GM21367 (cell line): ENCODE measurements around the gene FGD4.

Experiments used
- ATAC-seq: cut with Tn5 transposase; IDR thresholded peaks from one replicate; pipeline ENCODE4 v1.9.1; 2021; ENCODE audit not compliant: unreplicated experiment

Gene FGD4

DNA sequence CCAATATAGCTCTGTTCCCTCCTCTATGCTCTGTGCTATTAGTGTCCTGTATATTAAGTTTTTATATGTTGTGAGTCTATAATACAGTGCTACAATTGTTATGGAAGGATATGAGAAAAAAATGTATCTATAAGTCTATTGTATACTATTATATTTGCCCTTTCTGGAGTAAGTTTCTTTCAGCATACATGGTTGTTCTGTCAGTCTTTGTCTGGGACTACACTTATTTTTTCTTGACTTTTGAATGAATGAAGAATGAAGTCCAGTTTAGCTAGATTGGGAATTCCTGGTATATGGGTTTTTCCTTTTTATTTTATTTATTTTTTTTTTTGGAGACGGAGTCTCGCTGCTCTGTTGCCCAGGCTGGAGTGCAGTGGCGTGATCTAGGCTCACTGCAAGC is 203.7 kb downstream of the FGD4 start:
- ATAC-seq: no peak

DNA sequence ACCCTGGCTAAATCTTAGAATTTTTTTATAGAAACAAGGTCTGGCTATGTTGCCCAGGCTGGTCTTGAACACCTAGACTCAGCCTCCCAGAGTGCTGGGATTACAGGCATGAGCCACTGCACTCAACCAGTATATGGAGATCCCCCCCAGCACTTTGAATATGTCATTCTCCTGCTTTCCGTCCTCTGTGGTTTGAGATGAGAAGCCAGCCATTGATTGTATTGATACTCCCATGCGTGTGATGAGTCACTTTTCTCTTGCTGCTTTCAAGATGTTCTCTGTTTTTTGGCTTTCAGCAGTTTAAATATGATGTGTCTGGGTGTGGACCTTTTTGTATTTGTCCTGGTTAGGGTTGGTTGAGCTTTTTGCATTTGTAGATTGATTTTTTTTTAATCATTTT is 204.5 kb downstream of the FGD4 start:
- peak; percentile 68 for ATAC-seq

DNA sequence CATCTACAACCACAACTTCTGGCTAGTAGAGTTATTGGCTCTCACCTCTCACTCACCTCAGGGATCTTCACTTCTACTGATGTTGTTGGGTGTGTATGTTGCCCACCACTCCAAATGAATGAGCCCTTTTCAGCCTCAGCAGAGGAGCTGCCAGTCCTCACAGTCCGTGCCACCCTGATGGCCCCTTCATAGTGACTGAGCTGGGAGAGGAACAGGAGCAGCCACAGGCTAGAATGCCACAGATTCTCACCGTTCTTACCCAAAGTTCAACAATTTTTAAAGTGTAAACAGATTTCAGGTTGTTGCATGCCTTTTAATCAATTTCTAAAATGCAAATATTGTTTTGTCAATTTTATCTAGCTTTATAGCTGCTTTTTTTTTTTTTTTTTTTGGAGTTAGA is 205.2 kb downstream of the FGD4 start:
- ATAC-seq: no peak

DNA sequence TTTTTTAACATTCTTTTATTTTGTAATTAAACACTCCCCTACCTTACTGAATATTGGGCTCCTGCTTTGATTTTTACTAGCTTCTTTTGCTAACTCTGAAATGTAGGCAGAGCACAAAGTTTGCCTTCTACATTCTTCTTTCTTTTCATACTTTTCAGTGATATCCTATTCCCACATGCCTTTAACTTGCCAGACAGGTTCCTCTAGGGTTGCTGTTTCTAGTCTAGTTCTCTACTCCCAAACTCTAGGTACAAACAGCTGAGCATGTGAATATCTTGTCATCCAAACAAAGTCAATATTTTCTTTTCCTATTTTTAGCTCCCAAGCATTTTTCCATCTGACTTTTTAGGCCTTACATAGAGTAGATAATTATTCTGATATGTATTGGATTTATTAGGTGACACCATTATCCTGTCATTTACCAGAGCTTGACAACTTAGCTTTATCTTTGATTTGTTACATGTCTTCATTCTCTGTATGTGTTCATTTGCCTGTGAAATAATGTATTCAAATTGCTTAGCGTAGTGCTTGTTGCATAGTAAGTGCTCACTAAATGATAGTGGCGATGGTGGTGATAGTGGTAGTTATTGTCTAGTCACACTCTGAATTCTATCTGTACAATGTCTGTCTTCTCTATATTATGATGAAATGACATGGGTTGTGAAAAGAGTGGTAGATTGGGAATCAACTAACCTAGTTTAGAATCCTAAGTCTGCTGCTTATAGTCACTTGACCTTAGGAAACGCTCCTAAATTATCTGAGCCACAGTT is 206.2 kb downstream of the FGD4 start:
- ATAC-seq: no peak

DNA sequence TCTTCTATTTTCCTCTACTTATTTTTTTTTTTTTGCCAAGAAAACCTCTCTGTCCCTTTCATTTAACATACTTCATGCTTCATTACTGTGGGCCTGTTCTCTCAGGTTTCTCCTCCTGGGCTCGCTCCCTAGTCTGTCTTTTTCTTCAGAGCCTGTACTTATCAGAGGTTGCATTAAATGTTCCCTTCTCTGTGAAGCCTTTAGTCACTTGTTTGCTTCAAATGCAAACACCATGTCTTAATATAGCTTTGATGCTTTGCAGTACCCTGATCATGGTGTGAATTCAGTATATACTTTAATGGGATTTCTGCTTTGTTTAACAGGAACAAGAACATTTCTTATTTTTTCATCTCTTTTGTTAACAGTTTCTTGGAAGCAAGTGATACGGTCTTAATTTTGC is 207.1 kb downstream of the FGD4 start:
- ATAC-seq: no peak

DNA sequence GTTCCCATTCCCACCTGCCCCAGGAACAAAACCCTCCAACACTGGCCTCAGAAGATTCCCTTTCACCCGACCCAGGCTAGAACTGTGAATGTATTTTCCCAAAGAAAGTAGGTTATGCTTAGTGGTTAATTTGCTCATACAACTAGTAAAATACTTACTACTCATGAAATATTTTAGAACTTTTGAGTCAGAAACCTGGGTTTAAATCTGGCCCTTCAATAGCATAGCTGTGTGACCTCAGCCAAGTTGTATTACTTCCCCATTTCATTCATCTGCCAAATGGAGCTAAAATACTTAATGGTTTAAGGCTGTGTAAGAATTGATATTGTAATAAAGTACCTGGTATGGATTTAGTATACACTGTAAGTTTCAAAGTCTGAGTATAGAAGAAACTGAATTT is 210.6 kb downstream of the FGD4 start:
- no peak for ATAC-seq

DNA sequence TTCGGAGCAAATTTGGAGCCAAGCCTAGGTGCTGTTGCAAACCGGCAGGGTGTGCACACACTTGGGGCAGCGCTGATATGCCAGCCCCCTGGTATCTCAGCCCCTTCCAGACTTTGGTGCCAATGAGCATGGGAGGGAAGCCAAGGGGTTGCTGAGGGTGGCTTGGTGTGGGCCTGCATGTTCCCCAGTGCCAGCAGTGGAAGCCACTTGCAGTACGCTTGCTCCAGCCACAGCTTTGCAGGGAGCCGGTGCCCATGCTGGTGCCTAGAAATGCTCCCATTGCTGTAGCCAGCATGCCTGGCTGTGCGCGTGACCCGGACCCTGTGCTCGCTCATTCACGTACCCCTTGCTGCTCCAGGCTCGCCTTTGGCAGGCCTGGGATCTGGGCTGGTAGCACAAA is 212.6 kb downstream of the FGD4 start:
- no peak for ATAC-seq

DNA sequence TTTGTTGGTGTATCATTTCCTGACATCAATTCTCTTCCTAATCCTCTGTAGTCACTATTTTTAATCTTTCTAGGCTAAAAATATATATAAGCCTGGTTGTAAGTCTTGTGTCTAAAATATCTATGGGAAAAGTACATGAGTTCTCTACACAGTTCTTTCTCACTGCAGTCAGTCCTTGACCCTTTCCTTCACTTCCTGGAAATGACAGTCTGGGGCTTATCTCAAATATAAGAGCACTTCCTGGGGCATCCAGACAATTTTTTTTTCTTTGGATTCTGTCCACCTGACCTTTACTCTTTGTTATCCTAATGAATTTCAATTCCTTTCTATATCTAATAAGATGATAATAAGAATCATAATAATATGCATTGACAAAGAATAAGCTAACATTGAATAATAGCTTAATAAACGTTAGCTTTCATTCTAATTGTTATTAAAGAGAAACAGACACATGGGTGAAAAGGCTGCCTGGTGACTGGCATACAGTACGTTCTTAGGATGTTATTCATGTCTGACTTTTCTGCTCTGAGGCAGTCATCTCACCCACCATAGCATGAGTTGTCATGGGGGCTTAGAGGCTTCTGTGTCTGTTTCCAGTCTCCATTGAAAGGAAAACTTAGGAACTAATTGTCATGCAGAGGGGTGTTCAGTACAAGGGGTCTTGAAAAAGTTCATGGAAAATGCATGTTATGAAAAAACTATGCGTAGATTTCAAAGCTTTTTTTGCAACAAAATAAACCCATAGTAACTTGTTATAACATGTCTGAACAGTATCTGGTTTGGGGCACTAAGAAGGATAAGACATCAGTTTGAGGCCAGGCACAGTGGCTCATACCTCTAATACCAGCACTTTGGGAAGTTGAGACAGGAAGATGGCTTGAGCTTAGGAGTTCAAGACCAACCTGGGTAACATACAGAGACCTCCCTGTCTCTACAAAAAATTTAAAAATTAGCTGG is 213.6 kb downstream of the FGD4 start:
- no peak for ATAC-seq

DNA sequence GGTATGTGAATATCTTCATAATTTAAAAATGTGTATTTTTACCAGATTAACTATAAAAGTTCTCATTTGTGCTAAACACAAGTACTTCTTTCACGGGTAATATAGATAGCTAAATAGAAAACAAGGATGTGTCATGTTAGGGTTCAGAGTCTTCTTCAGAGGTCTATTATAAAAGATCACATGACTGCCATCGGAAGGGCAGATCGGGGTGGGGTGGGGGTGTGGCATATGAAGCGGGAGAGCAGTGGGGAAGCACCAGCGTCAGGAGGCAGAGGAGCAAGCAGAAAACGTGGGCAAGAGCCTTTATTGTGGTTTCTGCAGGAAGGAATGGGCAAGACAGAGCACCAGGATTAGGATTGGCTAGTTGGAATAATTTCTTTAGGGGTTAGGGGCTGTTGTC is 216.1 kb downstream of the FGD4 start:
- no peak for ATAC-seq

DNA sequence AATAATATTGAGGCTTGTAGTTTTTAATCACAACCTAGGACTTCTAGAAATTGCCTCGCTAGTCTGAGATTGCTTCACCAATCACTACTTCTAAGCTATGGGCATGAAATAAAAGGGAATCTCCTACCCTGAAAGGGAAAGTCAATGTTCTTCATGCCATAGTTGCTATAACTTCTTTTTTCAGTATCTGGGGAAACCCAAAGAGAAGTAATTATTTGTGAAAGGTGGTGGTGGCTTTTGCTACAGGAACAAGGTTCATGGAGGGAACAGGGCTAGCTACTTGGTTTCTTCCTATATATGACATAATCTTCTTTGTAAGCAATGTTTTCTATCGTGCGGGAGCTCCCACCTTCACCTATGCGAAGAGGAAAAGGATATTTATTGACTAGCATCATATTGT is 218.2 kb downstream of the FGD4 start:
- ATAC-seq: no peak

DNA sequence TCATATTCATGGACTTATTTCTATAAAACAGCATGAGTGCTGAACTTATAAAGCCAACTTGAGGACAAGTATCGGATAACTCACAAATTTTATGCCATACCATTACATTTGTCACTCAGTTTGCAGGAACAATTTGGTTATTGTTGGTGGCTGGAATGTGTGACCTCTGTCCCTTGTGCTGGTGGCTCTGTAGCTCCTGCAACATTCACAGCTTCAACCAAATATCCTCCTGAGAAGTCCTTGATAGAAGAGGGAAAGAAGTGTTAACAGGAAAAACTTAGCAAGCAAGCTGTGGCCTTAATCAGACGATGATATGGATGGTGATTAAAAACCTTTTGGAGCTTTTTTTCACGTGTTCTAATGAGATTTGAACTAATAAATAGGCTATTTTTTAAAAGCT is 218.8 kb downstream of the FGD4 start:
- no peak for ATAC-seq

DNA sequence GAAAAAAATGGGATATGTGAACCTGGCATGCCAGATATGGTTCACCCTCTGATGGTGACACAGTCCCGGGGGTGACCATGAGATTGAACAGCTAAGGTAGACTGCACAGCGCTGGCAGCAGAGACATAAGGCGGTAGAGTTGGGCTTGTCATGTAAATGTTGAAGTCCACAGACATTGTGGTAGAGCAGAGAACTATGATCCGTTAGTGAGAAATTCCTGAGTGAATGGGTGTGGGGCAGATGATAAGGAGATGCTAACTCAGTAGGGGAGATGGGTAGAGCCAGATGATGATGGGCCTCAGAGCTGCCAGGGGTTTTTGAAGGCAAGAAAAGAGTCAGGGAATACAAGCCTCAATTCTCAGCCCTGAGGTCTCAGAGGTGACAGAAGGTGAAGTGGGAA is 228.6 kb downstream of the FGD4 start:
- no peak for ATAC-seq

DNA sequence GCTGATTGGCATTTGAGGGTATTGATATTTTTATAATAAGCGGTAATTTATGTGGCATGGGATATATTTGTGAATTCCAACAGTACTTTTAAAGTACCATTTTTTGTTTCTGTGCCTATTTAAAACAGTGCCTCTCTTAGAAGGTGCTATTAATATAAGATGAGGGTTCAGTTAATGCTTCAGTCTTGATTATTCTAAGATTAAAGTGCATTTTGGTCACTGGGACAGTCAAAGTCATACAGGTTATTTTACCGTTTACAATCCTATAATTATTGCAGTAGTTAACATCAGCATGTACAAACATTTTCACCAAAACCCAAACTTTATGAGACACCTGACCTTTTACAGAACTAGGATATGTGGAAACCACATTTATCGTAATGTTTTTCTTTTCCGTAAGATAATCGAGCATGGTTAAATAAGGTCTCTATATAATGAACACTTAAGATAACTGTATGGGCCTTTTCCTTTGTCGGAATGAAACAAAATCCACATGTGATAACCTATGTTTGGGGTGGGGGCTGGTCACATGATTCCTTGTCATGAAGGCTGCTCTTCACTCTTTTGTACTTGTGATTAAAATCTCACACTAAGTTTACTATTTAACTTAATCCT is 242.0 kb downstream of the FGD4 start:
- ATAC-seq: no peak

DNA sequence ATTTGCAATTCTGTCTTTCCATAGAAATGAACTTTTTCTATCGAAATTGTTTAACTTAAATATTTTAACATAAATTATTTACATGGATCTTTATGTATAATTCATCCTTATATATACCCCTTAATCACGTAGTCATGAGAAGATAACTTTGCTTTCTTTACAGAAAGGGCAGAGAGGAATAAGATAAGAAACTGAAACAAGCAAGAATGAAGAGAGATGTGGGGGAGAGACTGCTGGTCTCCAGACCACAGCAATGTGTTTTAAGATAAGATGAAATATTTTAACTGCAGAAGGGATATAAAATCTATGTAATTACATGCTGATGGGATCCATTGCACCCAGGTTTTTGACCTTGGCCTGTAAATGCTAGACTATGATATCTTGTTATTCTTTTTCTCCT is 245.1 kb downstream of the FGD4 start:
- no peak for ATAC-seq

DNA sequence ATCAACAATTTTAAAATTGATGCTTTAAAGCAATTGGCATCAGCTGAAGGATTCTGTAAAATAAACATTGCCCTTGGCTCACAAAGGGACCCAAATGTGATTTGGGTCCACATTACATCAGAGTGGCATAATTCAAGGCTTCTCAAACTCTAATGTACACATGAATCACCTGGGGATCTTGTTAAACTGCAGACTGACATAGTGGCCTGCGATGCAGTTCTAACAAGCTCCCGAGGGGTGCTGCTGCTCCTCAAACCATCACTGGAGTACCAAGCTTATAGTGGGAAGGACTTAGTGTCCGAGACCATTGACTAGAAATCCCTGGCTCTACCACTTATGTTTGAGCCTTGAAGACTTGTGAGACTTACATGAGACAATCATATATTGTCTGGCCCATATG is 247.9 kb downstream of the FGD4 start:
- ATAC-seq: no peak

DNA sequence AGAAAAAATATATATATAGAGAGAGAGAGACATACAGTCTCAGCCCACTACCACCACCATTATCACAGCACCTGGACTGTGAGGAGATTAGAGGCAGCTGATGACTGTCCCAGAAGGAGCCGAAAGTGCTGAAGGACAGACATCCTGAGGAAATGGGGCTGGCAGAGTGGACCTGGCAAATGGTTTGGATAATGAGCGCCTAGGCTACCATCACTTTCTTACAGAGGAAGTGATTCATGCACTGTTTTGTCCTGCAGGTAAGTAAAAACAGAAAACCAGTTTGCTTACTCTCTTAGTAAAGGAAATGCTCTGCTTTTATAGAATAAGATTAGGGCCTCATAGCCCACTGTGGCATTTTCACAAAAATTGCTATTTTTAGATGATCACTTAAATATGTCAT is 251.2 kb downstream of the FGD4 start:
- no peak for ATAC-seq

DNA sequence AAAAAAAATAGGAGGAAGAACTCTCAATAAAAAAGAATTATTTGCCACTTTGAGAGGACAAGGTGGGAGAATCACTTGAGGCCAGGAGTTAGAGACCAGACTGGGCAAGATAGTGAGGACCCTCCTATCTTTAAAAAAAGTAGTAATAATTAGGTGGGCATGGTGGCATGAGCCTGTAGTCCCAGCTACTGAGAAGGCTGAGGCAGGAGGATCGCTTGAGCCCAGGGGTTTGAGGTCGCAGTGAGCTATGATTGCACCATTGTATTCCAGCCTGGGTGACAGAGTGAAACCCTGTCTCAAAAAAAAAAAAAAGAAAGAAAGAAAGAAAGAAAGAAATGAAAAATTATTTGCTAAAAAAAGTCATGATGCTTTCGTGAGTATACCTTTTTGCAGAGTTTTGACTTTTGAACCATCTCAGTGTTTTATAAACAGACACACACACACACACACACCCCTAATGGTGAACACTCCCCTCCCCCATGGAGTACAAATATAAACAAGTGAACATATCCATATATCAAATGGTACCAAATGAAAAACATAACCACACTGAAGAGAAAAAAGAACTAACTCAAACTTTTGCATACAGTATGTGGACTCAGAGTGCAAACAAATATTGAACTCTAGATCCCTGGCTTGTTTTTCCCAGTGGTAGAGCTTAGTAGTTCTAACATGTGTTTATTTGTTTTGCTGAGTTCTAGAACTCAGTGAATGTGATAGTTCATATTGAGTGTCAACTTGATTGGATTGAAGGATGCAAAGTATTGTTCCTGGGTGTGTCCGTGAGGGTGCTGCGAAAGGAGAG is 252.0 kb downstream of the FGD4 start:
- ATAC-seq: no peak

DNA sequence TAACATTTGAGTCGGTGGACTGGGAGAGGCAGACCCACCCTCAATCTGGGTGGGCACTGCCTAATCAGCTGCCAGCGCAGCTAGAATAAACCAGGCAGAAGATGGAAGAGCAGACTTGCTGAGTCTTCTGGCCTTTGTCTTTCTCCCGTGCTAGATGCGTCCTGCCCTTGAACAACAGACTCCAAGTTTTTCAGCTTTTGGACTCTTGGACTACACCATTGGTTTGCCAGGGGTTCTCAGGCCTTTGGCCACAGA is 252.5 kb downstream of the FGD4 start:
- no peak for ATAC-seq

DNA sequence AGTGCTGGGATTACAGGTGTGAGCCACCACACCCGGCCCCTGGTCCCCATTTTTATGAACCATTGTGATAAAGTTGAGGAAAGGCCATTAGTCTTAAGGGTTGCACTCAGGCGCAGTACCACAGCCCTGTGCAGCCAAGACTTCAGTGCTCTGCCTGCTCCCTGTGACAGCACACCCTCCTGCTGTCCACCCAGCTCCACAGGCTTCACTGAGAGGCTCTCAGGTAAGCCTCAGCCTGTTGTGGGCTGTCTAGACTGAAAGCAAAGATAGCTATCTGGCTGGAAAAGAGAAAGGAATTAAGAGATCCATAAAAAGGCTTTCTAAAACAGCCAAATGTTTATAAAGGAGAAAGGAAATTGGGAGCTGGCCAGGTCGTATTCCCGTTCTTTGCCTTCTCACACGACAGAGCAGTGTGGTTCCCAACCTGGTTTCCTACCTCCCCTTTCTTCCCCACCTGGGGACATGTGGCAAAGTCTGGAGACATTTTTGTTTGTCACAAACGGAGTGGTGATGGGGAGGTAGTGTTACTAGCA is 260.6 kb downstream of the FGD4 start:
- ATAC-seq: no peak

DNA sequence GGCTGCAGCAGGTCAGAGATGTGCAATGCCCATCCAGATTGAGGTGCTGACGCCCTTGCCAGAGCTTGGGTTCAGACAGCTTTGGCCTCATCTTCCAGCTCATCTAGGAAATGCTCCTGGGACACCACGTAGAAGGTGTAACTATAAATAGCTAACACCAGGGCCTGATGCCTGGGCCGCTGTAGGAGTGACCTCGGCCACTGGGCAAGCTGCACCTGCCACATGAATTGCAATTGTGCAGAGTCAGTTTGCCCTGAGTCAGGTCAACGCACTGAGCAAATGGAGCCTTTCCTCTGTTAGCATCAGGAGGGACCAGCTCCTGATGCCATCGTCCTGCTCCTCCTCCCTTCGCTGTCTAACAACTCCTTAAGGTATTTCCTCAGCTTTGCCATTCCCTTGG is 262.3 kb downstream of the FGD4 start:
- no peak for ATAC-seq

DNA sequence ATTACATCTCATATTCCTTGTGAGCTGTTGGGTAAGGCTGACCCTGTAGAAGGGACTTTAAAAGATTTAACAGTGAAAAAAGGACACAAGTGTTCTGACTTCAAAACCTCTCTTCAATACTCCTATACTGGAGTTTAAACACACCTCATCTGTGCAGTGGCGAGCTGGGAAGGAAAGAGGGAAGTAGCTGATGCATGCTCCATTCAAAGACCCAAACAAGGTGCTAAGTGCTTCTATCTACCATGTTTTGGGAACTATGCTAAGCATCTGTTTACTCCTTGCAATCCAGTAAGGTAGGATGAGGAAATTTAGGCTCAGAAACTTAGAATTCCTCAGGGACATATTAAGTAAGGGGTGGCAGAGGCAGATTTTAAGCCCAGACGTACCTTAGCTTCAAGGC is 263.3 kb downstream of the FGD4 start:
- ATAC-seq: no peak
